Neural crest cell (in vitro differentiated cells): Measurements from ENCODE around the gene TLX2. TPM values are rescaled to one million over a fixed set of nuclear protein-coding genes. Genes with fewer than 3 reads are reported as not detected.

Experiments used
- DNase-seq: peaks from one replicate; pipeline ENCODE4 v3.0.0; 2021; ENCODE audit warnings: low read depth, mixed read lengths, low spot score
- H3K27ac Mint-ChIP-seq: one replicate; pipeline ENCODE4 v1.8.0; 2021; ENCODE audit warnings: mild to moderate bottlenecking, mixed read lengths; ENCODE audit not compliant: unreplicated experiment
- H3K27me3 Mint-ChIP-seq: 2 replicates; pipeline ENCODE4 v1.8.0; 2021; ENCODE audit warnings: low read depth, mild to moderate bottlenecking, mixed read lengths
- H3K36me3 Mint-ChIP-seq: 2 replicates; pipeline ENCODE4 v1.8.0; 2021; ENCODE audit warnings: low read depth, mild to moderate bottlenecking, mixed read lengths
- H3K4me1 Mint-ChIP-seq: 2 replicates; pipeline ENCODE4 v1.8.0; 2021; ENCODE audit warnings: mixed read lengths
- H3K4me3 Mint-ChIP-seq: one replicate; pipeline ENCODE4 v1.8.0; 2021; ENCODE audit warnings: mild to moderate bottlenecking, mixed read lengths
- H3K9me3 Mint-ChIP-seq: 2 replicates; pipeline ENCODE4 v1.8.0; 2021; ENCODE audit warnings: mixed read lengths
- total RNA-seq: library from RNA; stranded (reverse); gene quantifications from 2 replicates; pipeline ENCODE4 v1.2.1, GENCODE V29; 2021
- TF ChIP-seq, protein P1 (sequence below): fragments of 200-600 bp; sonication (generic); conservative IDR thresholded peaks from 2 replicates; pipeline ENCODE4 v1.5.0; 2021; ENCODE audit warnings: antibody characterized with exemption, mild to moderate bottlenecking

Gene TLX2
- total RNA-seq, 1 donor from 2014 or later = not detected

DNA sequence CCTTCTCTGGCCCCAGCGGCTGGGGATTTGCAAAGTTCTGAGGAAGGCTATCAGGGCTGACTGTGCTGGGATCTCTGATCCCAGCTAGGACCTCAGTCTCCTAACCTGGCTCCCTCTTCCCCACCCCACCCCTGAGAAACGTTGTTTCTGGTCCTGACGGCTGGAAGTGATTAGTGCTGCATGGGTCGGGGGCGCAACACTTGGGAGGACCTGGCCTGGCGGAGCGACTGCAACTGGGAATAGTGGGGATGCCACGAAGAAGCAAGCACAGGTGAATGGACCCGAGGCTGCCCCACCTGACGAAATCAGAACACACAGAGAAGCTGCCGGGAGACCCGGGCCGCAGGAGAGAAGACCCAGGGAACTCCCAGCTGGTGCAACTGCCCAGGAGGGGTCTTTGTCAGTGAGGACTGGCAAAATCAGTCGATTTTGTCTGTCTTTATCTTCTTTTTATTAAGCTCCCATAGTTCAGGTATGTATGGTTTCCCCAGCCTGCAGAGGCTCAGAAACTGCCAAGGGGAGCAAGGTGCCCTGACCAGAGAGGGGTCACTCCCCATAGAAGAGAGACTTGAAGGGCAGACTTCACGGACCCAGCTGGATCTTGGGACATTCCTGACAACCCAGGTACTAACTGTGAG lies 14.2 kb upstream of the TLX2 start:
- Mint-ChIP-seq H3K4me1 (peaks cover 24% of the 10 kb centered on the region), H3K36me3 (peaks cover 14% of the 10 kb centered on the region), H3K27me3 (peaks cover 99% of the 10 kb centered on the region), H3K4me3 (peak overlapping the region; percentile 74), H3K9me3 (no peaks in the 10 kb centered on the region), H3K27ac (no peak overlapping the region)
- TF ChIP-seq, protein P1, sequence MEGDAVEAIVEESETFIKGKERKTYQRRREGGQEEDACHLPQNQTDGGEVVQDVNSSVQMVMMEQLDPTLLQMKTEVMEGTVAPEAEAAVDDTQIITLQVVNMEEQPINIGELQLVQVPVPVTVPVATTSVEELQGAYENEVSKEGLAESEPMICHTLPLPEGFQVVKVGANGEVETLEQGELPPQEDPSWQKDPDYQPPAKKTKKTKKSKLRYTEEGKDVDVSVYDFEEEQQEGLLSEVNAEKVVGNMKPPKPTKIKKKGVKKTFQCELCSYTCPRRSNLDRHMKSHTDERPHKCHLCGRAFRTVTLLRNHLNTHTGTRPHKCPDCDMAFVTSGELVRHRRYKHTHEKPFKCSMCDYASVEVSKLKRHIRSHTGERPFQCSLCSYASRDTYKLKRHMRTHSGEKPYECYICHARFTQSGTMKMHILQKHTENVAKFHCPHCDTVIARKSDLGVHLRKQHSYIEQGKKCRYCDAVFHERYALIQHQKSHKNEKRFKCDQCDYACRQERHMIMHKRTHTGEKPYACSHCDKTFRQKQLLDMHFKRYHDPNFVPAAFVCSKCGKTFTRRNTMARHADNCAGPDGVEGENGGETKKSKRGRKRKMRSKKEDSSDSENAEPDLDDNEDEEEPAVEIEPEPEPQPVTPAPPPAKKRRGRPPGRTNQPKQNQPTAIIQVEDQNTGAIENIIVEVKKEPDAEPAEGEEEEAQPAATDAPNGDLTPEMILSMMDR = no peak
- no peak for DNase-seq

DNA sequence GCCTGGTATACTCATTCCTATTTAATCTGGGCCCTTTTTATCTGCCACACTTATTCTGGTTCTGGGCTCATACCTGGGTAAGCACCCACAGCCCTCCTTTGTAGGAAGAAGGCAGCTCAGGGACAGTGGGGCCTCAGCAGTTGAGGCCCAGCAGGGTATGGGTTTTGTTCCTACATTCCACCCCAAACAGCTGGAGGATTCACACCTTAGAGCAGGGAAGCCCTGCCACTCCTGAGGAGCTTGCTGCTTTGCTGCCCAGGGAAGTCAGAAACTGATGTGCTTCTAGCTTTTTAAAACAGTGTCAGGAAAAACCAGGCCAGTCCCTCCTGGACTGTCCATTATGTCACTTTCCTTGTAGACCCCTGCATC lies 13.7 kb upstream of the TLX2 start:
- TF ChIP-seq, protein P1 = no peak
- no peak overlapping the region for H3K27ac Mint-ChIP-seq
- peaks cover 19% of the 10 kb centered on the region for H3K36me3 Mint-ChIP-seq
- H3K27me3 Mint-ChIP-seq = peaks cover 99% of the 10 kb centered on the region
- H3K9me3 Mint-ChIP-seq = no peaks in the 10 kb centered on the region
- peaks cover 27% of the 10 kb centered on the region for H3K4me1 Mint-ChIP-seq
- peak overlapping the region; percentile 74 for H3K4me3 Mint-ChIP-seq
- no peak for DNase-seq

DNA sequence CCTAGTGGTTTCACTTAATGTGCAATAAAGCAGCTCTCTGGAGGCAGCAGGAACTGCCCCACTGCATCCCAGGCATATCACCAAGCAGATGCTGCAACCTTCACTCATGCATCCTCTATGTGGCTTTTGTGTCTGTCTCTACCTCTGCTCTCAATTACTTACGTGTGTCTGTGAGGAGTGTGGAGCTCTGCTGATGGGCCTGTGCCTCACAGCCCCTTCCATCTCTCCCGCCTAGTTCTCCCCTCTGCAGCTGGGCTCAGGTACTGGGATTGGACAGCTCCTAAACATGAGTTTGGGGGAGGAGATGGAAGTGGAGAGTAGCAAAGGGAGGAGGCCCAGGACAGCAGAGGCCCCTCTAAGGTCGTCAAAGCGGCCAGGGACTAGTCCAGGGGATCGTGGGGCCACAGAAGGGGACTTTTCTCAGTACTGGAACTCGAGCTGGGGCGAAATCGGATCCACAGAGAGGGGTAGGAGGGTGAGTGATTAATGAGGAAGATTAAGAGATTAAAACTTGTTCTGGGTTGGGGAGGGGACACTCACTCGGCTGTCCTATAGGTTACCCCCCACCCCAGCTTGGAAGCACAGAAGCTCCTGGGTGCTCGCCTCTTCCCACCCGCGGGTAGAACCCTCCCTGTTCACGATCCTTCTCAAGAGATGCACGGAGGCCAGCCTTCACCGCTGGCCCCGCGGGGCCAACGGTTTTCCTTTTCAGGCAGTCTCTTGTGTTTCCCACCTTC lies 12.7 kb upstream of the TLX2 start:
- DNase-seq = no peak
- Mint-ChIP-seq H3K36me3 (peaks cover 17% of the 10 kb centered on the region), H3K4me1 (peaks cover 28% of the 10 kb centered on the region), H3K27me3 (peaks cover 92% of the 10 kb centered on the region), H3K4me3 (peak overlapping the region; percentile 74), H3K27ac (no peak overlapping the region), H3K9me3 (no peaks in the 10 kb centered on the region)
- TF ChIP-seq, protein P1 = no peak

DNA sequence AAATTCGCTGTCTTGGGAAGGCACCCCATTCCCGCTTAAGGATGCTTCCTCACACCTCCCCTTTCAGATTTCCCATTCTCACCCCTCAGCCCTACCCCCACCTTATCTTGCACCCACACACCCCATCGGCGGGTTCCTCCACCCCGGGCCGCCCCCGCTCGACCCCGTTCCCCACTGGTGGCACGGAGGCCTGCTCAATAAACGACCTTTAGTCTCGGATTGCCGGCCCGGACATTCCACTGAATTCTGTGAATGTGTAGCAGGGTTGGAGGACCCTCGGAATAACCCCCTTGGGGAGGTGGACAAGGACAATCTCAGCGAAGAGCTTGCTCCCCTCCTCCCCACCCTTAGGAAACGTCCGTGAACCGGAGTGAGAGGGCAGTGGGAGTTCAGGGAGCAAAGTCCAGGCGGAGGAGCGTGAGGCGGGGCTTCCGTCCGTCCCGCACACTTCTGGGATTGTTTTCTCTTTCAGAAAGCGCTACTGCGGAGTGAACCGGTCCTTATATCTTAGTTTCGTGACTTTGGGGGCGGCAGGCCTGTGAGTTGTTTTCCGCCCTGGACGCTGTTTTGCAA lies 12.0 kb upstream of the TLX2 start:
- no peak overlapping the region for H3K27ac Mint-ChIP-seq
- no peaks in the 10 kb centered on the region for H3K9me3 Mint-ChIP-seq
- TF ChIP-seq, protein P1 = no peak
- peaks cover 35% of the 10 kb centered on the region for H3K4me1 Mint-ChIP-seq
- H3K36me3 Mint-ChIP-seq = peaks cover 20% of the 10 kb centered on the region
- peaks cover 92% of the 10 kb centered on the region for H3K27me3 Mint-ChIP-seq
- DNase-seq = no peak
- H3K4me3 Mint-ChIP-seq = peak overlapping the region; percentile 74

DNA sequence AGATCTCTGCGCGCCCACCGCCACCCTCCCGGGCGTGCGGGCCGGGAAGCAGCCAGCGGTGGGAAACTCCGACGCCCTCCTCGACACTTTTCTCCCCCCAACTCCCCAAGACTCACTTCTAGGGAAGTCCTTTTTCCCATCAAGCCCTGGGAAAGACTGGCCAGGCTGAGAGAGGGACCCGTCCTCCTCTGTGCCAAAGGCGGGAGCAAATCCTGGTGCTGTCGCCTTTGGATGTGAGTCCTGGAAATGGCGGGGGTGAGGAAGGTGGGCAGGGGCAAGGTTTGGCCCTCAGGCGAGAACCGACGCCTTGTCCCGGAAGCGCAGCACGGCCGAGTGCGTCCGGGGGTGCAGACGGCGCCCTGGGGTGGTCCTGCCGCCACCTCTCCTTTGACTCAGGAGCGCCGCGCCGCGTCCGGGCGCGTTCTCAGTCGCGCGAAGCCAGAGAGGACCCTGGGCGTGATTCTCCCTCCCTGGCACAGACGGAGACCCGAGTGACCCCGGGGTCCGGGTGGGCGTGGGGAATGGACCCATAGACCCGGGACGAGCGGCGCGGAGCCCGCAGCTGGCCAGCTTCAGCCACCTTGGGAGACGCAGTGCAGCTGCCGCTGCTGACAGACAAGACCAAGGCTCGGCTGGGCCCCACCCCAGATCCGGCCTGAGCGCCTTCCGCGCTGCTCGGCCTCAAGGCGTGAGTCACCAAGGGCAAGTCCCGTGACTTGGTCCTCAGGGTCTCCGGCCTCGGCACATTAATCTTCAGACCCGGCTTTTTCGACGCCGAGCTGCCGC lies 11.3 kb upstream of the TLX2 start:
- Mint-ChIP-seq H3K36me3 (peaks cover 20% of the 10 kb centered on the region), H3K27me3 (peaks cover 91% of the 10 kb centered on the region), H3K4me3 (peak overlapping the region; percentile 74), H3K27ac (no peak overlapping the region), H3K4me1 (peaks cover 40% of the 10 kb centered on the region), H3K9me3 (no peaks in the 10 kb centered on the region)
- TF ChIP-seq, protein P1 = peak; percentile 40
- peak; percentile 37 for DNase-seq
